Ramos (cell line): Measurements from ENCODE around the gene AIF1.

ENCODE experiments used
- in situ Hi-C: fragments of 300-500 bp; cut with MboI; formaldehyde crosslinking; loops from one replicate; pipeline ENCODE4 v1.14.3; 2022; ENCODE audit warnings: low sequenced_read_pairs; ENCODE audit not compliant: unreplicated experiment

AIF1 gene

DNA sequence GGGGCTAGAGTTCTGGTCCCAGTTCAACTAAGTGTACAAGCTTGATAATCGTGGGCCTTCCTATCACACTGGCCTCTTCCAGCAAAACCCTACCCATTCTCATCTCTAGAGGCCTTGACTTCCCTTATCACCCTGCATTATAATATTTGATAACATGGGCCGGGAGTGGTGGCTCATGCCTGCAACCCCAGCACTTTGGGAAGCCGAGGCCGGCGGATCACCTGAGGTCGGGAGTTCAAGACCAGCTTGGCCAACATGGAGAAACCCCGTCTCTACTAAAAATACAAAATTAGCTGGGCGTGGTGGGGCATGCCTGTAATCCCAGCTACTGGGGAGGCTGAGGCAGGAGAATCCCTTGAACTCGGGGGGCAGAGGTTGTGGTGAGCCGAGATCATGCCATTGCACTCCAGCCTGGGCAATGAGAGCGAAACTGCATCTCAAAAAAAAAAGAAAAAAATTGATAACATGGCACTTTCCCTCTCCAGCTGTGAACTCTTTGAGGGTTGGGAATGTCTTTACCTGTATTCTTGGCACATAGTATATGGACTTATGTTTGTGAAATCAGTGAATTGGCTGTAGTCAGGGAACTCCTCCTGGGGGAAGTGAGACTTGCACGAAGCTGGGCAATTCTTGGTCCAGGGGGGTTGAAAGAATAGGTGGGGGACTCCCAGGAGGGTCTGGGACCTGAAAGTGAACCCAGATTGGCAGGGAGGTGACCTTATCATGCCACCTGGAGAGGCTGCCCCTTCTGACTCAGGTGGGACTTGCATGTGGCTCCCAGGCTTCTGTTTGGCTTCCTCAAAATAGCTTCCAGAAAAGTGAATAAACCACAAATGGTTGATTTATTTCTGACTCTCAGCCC, 46.5 kb downstream of the AIF1 start:
- in situ Hi-C loops = no loop called here

DNA sequence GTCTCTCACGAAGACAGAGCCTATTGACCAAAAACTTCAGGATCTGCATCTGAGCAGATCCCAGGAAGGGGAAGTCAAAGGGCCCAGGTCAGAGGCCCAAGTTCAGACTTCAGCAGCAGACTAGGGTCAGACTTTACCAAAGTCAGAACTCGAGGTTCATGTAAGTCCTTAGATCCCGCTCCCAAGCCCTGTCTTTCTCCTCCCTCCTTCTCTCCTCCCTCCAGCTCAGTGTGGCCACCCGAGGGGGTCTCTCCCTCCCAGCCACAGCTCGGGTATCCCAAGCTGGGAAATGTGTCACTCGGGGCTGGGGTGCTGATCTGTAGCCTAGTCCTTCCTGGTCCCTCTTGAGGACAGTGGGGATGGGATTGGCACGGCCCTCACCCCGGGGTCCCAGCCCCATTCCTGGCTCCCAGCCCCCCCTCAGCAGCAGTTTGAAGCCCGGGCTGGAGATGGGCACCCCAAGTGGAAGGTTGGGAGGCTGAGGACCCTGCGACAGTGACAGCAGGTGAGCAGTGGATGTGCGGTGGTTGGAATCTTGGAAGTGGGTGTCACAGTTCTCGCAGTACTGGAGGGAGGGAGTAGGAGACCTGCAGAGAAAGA, 47.2 kb downstream of the AIF1 start:
- in situ Hi-C loops = no loop called here

DNA sequence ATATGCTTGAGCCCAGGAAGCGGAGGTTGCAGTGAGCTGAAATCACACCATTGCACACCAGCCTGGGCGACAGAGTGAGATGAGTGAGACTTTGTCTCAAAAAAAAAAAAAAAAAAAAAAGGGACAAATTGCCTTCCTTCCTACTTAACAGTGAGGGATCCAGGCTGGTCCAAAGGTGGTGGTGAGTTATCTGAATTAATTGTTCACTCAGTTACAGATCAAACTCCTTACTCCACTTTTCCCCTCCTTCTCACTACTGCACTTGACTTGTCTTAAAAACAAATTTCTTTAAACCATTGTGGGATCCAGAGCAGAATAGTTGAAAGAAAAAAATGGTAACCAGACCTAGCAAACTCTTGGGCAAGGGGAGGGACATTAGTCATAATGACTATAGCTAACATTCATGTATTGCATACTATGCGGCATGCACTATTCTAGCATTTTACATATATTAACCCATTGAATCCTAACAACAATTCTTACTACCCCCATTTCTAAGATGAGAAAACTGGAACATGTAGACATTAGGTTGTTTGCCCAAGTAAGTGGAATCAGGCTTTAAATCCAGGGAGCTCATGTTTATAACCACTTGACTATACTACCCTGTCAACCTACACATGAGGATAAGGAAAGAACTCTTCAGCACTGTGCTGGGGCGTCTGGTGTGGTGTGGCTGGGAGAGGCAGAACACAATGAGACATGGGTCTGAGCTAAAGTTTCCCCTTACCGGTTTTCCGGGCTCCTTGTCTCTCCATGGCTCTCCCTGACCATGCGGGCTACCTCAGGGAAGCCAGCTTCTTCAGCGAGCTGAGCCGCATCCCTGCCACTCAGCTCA, 48.3 kb downstream of the AIF1 start:
- in situ Hi-C loops = no loop called here

DNA sequence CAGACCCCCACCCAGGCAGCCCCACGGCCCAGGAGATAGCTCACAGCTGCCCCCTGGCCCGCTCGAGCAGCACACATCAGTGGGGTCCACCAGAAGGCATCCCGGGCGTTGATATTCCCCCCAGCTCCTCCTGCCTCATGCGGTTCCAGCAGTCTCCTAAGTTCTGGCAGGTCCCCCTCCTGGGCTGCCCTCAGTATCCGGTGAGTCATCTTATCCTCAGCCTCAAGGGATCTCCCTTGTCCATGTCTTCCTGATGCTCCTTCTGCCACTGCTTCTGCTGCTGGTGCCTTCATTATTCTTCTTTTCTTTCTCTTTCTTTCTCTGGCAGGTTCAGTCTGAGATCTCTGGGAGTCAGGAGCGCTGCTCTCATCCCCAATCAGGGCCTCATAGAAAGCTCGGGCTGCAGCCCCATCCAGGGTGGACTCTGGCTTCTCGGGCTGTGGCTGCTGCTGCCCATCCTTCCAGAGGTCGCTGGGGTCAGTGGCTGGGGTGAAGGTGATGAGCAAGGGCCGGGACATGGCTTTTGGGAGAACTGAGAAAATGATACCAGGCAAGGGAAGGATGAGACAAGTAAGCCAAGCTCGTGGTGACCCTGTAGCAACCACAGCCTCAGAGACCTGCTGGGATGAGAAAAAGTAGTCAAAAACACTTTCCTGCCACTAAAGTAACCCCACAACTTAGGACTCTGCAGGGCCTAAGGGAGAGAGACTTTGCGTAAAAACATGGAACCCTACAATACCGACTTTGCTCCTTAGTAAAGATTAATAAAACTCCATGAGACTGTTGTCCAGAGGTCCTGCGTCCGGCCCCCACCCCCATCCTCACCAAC, 49.1 kb downstream of the AIF1 start:
- in situ Hi-C loops = no loop called here

DNA sequence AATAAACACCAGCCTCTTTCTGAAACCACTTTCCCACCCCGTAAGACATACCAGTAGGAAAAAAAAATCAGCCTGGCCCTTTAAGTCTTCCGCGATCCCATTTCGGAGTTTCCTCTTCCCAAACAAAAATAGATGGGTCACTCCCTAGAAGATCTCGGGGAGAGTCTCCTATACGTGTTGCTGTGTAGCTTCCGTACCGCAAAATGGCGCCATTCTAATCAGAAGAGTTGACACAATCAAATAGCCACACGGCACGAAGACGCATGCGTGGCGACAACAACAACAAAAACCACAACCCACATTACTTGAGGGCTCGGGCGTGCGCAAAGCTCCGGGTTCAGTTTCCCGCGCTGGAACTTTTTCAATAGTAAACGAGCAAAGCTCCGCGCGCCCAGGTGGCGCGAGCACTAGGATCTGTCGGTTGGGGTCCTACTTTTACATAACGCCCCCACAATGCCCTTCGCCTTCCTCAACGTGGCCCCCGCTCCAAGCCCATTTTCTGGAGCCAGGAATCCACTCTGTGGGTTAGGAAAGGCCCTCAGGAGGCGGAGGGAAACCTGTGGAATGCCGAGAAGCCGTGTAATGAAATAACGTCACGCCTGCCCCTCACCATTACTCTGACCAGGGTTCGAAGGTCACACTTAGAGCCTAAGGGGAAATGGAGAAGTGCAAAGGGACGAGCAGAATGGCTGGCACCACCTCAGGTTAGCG, 49.9 kb downstream of the AIF1 start, which contains the start of gene GPANK1:
GPANK1 (minus strand) TSS at position 208 of the 711 bp plus-strand sequence. CDS start 519 bp downstream, outside the sequence.
- in situ Hi-C loops = no loop called here

DNA sequence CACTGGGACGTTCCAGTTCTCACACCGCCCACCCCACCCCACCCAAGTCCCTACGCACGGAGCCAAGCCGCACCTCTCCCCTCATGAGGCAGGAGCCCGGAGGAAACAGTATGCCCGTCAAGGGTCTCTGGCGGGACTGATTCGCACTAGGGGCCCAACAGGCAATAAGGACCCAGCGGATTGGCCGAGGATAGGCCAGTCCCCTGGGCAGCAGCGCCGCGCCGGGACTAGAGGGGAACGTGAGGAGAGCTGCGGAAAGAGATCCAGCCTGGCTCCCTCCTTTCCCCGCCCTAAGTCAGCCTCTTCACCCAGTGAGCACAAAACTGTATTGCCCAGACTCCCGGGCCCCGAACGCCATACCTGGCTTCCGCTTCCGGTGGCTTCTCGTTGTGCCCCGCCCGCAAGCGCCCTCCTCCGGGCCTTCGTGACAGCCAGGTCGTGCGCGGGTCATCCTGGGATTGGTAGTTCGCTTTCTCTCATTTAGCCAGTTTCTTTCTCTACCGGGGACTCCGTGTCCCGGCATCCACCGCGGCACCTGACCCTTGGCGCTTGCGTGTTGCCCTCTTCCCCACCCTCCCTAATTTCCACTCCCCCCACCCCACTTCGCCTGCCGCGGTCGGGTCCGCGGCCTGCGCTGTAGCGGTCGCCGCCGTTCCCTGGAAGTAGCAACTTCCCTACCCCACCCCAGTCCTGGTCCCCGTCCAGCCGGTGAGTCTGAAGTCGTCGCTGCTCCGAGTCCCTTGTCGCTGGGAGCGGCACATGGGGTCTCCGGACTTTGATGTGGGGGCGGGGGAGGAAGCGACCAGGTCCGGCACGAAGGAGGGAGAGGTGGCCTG, 50.7 kb downstream of the AIF1 start, which contains the start of gene CSNK2B:
CSNK2B (plus strand) TSS at position 580 of the 836 bp plus-strand sequence. CDS start 752 bp downstream, outside the sequence.
- in situ Hi-C loops = no loop called here

DNA sequence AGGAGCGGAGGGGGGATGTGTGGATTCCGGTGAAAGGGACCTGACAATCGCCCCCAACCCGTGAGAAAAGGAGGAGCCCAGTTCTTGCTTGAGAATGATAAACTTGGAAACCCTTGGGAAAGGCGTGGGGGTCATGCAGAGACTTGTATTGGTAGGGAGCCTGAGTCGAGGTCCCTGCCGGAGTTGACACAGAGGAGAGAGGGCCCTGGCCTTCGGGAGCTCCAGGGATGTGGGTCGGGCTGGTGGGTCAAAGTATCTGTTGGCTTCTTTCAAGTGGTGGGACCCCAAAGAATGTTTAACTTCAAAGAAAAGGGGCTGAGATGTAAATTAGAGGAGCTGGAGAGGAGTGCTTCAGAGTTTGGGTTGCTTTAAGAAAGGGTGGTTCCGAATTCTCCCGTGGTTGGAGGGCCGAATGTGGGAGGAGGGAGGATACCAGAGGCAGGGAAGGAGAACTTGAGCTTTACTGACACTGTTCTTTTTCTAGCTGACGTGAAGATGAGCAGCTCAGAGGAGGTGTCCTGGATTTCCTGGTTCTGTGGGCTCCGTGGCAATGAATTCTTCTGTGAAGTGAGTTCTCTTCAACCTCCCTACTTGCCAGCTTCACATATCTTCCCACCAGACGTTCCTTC, 51.4 kb downstream of the AIF1 start:
- in situ Hi-C loops = no loop called here
